ENCODE data around the gene PXDC1.

- TF ChIP-seq, protein P1, sequence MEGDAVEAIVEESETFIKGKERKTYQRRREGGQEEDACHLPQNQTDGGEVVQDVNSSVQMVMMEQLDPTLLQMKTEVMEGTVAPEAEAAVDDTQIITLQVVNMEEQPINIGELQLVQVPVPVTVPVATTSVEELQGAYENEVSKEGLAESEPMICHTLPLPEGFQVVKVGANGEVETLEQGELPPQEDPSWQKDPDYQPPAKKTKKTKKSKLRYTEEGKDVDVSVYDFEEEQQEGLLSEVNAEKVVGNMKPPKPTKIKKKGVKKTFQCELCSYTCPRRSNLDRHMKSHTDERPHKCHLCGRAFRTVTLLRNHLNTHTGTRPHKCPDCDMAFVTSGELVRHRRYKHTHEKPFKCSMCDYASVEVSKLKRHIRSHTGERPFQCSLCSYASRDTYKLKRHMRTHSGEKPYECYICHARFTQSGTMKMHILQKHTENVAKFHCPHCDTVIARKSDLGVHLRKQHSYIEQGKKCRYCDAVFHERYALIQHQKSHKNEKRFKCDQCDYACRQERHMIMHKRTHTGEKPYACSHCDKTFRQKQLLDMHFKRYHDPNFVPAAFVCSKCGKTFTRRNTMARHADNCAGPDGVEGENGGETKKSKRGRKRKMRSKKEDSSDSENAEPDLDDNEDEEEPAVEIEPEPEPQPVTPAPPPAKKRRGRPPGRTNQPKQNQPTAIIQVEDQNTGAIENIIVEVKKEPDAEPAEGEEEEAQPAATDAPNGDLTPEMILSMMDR (conservative IDR thresholded peaks at IDR 0.05) = no peak
- TF ChIP-seq EZH2 (IDR thresholded peaks at IDR 0.05; ENCODE audit: low read depth) = no peak
These were observed 36.7 kb downstream of the PXDC1 start for GRCh38 chr6:3714768-3715167.
